Spinal cord (tissue), 10 donors: ENCODE results near the gene COL9A3. TPM values are rescaled to one million over a fixed set of nuclear protein-coding genes. Genes with fewer than 3 reads are reported as not detected.
"Not testable (repeated sequence)": the region's sequence is repeated elsewhere in the genome, so short reads cannot be mapped to it uniquely, and the experiment has no call there.

Source experiments
- DNase-seq, 6 donors: peaks; one replicate each; pipeline versions ENCODE4 v3.0.0 to v3.0.0-alpha.2; 2013 to 2015; ENCODE audit warnings: low spot score in 6 of 6, low read depth in 4 of 6
- H3K27ac ChIP-seq: one replicate; pipeline ENCODE4 v1.5.1; 2013; ENCODE audit warnings: low read depth, low read length, control low read depth
- H3K27me3 ChIP-seq: one replicate; pipeline ENCODE4 v1.6.1; 2013; ENCODE audit warnings: low read length; ENCODE audit not compliant: control insufficient read depth, insufficient read depth
- H3K36me3 ChIP-seq: one replicate; pipeline ENCODE4 v1.6.1; 2013; ENCODE audit warnings: low read length; ENCODE audit not compliant: control insufficient read depth, insufficient read depth
- H3K4me1 ChIP-seq: one replicate; pipeline ENCODE4 v1.6.1; 2013; ENCODE audit warnings: low read length; ENCODE audit not compliant: control insufficient read depth, insufficient read depth
- H3K4me3 ChIP-seq: one replicate; pipeline ENCODE4 v1.5.1; 2013; ENCODE audit warnings: low read depth, low read length, control low read depth
- H3K9me3 ChIP-seq: one replicate; pipeline ENCODE4 v1.6.1; 2013; ENCODE audit warnings: low read length; ENCODE audit not compliant: control insufficient read depth, insufficient read depth
- WGBS: methylation state at CpG from one replicate; pipeline ENCODE4 v1.1.5; 2013; ENCODE audit warnings: missing lambda C conversion rate; ENCODE audit not compliant: insufficient coverage; 5-methylcytosine and 5-hydroxymethylcytosine counted together
- polyA plus RNA-seq, 2 donors: library from polyadenylated mRNA; unstranded; fragments of 120-200 nt; gene quantifications; one replicate each; pipeline ENCODE4 v1.2.1, GENCODE V29; 2013; ENCODE audit not compliant: insufficient read length in 2 of 2
- total RNA-seq, 2 donors: library from RNA; depleted of rRNA in 1 of 2; stranded (reverse); fragments of 120-200 nt in 1 of 2; fragments of >200 nt in 1 of 2; gene quantifications; one replicate each; pipeline versions ENCODE4 v1.2.3 to v1.2.4, GENCODE V29; 2013 to 2014
- donor health status: healthy.

COL9A3 gene
- total and polyA plus RNA-seq, 4 donors, result 33.5 to 151 (median 57.4) TPM

- DNase-seq, result no peak
- peaks cover 12% of the 10 kb centered on the region for H3K4me1 ChIP-seq
- no peaks in the 10 kb centered on the region for H3K9me3 ChIP-seq
- no peaks in the 10 kb centered on the region for H3K27me3 ChIP-seq
- peaks cover 22% of the 10 kb centered on the region for H3K36me3 ChIP-seq
- WGBS, result 97% methylated on average over 3 of the region's 7 CpGs
- H3K4me3 ChIP-seq, result no peak overlapping the region
- no peak overlapping the region for H3K27ac ChIP-seq
Measured at GRCh38 chr20:62844182-62844581, 27.3 kb downstream of the COL9A3 start.

DNA sequence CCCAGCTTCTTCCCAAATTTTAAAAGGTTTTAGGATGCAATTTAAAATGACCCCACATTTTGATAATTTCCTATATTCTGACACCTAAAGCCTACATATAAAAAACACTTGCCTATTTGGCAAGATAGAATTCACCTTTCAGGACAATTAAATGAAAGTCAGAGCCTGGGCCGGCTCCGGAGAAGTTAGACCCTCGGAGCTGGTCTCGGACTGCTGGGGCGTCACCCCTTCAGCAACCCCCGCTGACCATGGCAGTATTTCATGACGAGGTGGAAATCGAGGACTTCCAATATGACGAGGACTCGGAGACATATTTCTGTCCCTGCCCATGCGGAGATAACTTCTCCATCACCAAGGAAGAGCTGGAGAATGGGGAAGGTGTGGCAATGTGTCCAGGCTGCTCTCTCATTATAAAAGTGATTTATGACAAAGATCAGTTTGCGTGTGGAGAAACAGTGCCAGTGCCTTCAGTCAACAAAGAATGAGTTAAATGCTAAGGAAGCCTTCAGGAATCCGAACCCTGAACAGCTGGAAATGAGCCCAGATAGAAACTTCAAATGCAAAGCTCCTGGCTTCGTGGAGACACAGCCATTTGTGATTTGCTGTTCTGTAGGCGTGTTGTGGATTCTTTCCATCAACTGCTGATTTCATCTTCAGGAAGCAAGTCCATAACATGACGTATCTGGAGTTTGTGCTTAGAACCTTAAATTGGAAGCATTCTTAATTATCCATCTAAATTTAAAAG, 28.7 kb downstream of the COL9A3 start:
- no peak overlapping the region for H3K4me3 ChIP-seq
- H3K36me3 ChIP-seq, result peaks cover 16% of the 10 kb centered on the region
- no peaks in the 10 kb centered on the region for H3K9me3 ChIP-seq
- H3K27me3 ChIP-seq, result no peaks in the 10 kb centered on the region
- 77% methylated on average over 11 of the region's 16 CpGs for WGBS
- DNase-seq, result no peak
- peaks cover 18% of the 10 kb centered on the region for H3K4me1 ChIP-seq
- no peak overlapping the region for H3K27ac ChIP-seq

GRCh38 chr20:62846166-62846890, 29.5 kb downstream of the COL9A3 start:
- Histone ChIP-seq H3K27ac (no peak overlapping the region), H3K9me3 (no peaks in the 10 kb centered on the region), H3K27me3 (no peaks in the 10 kb centered on the region), H3K4me3 (no peak overlapping the region), H3K36me3 (peaks cover 16% of the 10 kb centered on the region), H3K4me1 (peaks cover 22% of the 10 kb centered on the region)
- WGBS, result 89% methylated on average over 9 of the region's 19 CpGs
- DNase-seq, result no peak

GRCh38 chr20:62848917-62849316, 32.1 kb downstream of the COL9A3 start:
- DNase-seq, H3K27me3 ChIP-seq, H3K27ac ChIP-seq, H3K4me3 ChIP-seq, H3K9me3 ChIP-seq: not testable (repeated sequence)
- Histone ChIP-seq H3K4me1 (peaks cover 26% of the 10 kb centered on the region), H3K36me3 (peaks cover 28% of the 10 kb centered on the region)
- WGBS, result 80% methylated on average over 1 of the region's 7 CpGs

GRCh38 chr20:62849431-62849830, 32.6 kb downstream of the COL9A3 start:
- peaks cover 31% of the 10 kb centered on the region for H3K36me3 ChIP-seq
- H3K9me3 ChIP-seq, result no peaks in the 10 kb centered on the region
- DNase-seq, result no peak
- peaks cover 26% of the 10 kb centered on the region for H3K4me1 ChIP-seq
- H3K27ac ChIP-seq, result no peak overlapping the region
- no peak overlapping the region for H3K4me3 ChIP-seq
- H3K27me3 ChIP-seq, result no peaks in the 10 kb centered on the region

DNA sequence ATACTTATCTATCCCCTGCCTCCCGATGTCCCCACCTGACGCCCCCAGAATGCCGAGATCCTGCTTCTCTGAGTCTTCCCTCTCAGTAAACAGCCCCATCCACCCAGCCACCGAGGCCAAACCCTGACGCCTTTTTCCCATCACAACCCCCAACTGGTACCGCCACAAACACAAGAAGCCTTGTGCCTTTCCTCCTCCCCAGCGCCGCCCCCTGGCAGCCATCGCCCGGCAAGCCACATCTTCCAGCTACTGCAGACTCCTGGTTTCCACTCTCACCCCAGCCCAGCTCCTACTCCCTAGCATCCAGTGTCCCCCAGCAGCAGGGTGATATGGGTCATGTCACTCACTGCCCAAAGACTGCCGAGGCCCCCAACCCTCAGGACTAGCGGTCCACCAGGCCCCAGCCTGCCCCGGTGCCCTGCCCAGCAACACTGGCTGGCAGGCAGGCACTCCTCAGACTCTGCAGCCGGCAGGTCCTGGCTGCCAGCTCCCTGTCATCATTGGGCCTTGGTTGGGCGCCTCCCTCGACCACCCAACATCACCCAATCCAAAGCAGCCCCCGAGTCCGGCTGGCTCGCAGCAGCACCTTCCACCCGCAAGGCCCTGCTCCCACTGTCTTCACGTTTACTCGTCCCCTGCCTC, 33.6 kb downstream of the COL9A3 start:
- 64% methylated on average over 22 of the region's 22 CpGs for WGBS
- H3K27me3 ChIP-seq, result no peaks in the 10 kb centered on the region
- peaks cover 34% of the 10 kb centered on the region for H3K36me3 ChIP-seq
- H3K4me1 ChIP-seq, result peaks cover 26% of the 10 kb centered on the region
- DNase-seq, result peak in 1 of 6 donors; percentile 46
- no peak overlapping the region for H3K27ac ChIP-seq
- H3K9me3 ChIP-seq, result no peaks in the 10 kb centered on the region
- no peak overlapping the region for H3K4me3 ChIP-seq

- 90% methylated on average over 8 of the region's 8 CpGs for WGBS
- H3K4me1 ChIP-seq, result peaks cover 24% of the 10 kb centered on the region
- H3K36me3 ChIP-seq, result peaks cover 36% of the 10 kb centered on the region
- no peak overlapping the region for H3K4me3 ChIP-seq
- no peak overlapping the region for H3K27ac ChIP-seq
- no peaks in the 10 kb centered on the region for H3K27me3 ChIP-seq
- no peak for DNase-seq
- H3K9me3 ChIP-seq, result no peaks in the 10 kb centered on the region
Measured at GRCh38 chr20:62852196-62852595, 35.3 kb downstream of the COL9A3 start.

GRCh38 chr20:62852841-62853240, 36.0 kb downstream of the COL9A3 start:
- no peak overlapping the region for H3K4me3 ChIP-seq
- no peaks in the 10 kb centered on the region for H3K9me3 ChIP-seq
- 99% methylated on average over 12 of the region's 12 CpGs for WGBS
- H3K36me3 ChIP-seq, result peaks cover 38% of the 10 kb centered on the region
- no peak overlapping the region for H3K27ac ChIP-seq
- no peak for DNase-seq
- H3K4me1 ChIP-seq, result peaks cover 17% of the 10 kb centered on the region
- H3K27me3 ChIP-seq, result no peaks in the 10 kb centered on the region

- DNase-seq, H3K27me3 ChIP-seq, H3K9me3 ChIP-seq, H3K4me3 ChIP-seq, H3K27ac ChIP-seq: not testable (repeated sequence)
- H3K4me1 ChIP-seq, result peaks cover 14% of the 10 kb centered on the region
- peaks cover 38% of the 10 kb centered on the region for H3K36me3 ChIP-seq
- WGBS, result 69% methylated on average over 2 of the region's 6 CpGs
Measured at GRCh38 chr20:62853304-62853703, 36.5 kb downstream of the COL9A3 start.
